Endometrium (tissue), 2 donors: ENCODE measurements around the gene CCDC24.

Experiments used
- FAIRE-seq: peaks from 2 replicates; lab custom pipeline; 2012; peaks lifted over from hg19 to GRCh38; lab: Jason Lieb, UNC
- donor health status: control.
- donor health status: control.

Gene CCDC24

GRCh38 chr1:44043176-44044070 is 52.0 kb downstream of the CCDC24 start:
- FAIRE-seq: no peak

- FAIRE-seq: no peak
Measured at GRCh38 chr1:44044071-44044801, 52.8 kb downstream of the CCDC24 start.

GRCh38 chr1:44045064-44045463 is 53.7 kb downstream of the CCDC24 start:
- no peak for FAIRE-seq
